ENCODE results near the gene ZMAT5.

The ZMAT5 gene

GRCh38 chr22:29806196-29806595 is 39.4 kb upstream of the ZMAT5 start:
- no peak overlapping the region for H3K4me2 ChIP-seq (ENCODE audit: low read depth, low read length)

GRCh38 chr22:29804985-29805384 is 38.2 kb upstream of the ZMAT5 start:
- no peak overlapping the region for H2AFZ ChIP-seq (ENCODE audit: low read length)
- H3K4me1 ChIP-seq (ENCODE audit: low read length), result no peaks in the 10 kb centered on the region
- no peaks in the 10 kb centered on the region for H3K9me2 ChIP-seq (replicated peaks; ENCODE audit: insufficient read depth, low read length)
- H3F3A ChIP-seq (ENCODE audit: insufficient read depth, low read length), result no peaks in the 10 kb centered on the region
- no peak for DNase-seq
- no peak overlapping the region for H3K27ac ChIP-seq (ENCODE audit: low read length)
- H3K9me3 ChIP-seq (replicated peaks; ENCODE audit: insufficient read depth, low read length), result no peaks in the 10 kb centered on the region
- TF ChIP-seq EZH2 (optimal IDR thresholded peaks at IDR 0.05; ENCODE audit: low read depth, low read length), result no peak
- TF ChIP-seq EZH2phosphoT487 (IDR thresholded peaks at IDR 0.05; ENCODE audit: low read length), result no peak
- no peak for TF ChIP-seq CTCF (IDR thresholded peaks at IDR 0.05; ENCODE audit: low read length)
- no peak overlapping the region for H3K9ac ChIP-seq (ENCODE audit: low read length)
- no peaks in the 10 kb centered on the region for H4K20me1 ChIP-seq (ENCODE audit: insufficient read depth, low read length)
- H3K4me3 ChIP-seq (ENCODE audit: low read length), result no peak overlapping the region
- no peaks in the 10 kb centered on the region for H3K79me2 ChIP-seq (ENCODE audit: low read length)
- H3K4me2 ChIP-seq (ENCODE audit: low read depth, low read length), result no peak overlapping the region
- peaks cover 3% of the 10 kb centered on the region for H3K36me3 ChIP-seq (replicated peaks; ENCODE audit: insufficient read depth, low read length)
- H3K27me3 ChIP-seq (replicated peaks; ENCODE audit: insufficient read depth, low read length), result no peaks in the 10 kb centered on the region

More at GRCh38 chr22:29806196-29806595, 39.4 kb upstream of the ZMAT5 start:
- Histone ChIP-seq H3K36me3 (replicated peaks; ENCODE audit: insufficient read depth, low read length) (peaks cover 3% of the 10 kb centered on the region), H3F3A (ENCODE audit: insufficient read depth, low read length) (no peaks in the 10 kb centered on the region), H2AFZ (ENCODE audit: low read length) (no peak overlapping the region), H3K9ac (ENCODE audit: low read length) (no peak overlapping the region), H4K20me1 (ENCODE audit: insufficient read depth, low read length) (no peaks in the 10 kb centered on the region), H3K9me2 (replicated peaks; ENCODE audit: insufficient read depth, low read length) (no peaks in the 10 kb centered on the region), H3K4me1 (ENCODE audit: low read length) (no peaks in the 10 kb centered on the region), H3K27ac (ENCODE audit: low read length) (no peak overlapping the region), H3K9me3 (replicated peaks; ENCODE audit: insufficient read depth, low read length) (no peaks in the 10 kb centered on the region), H3K27me3 (replicated peaks; ENCODE audit: insufficient read depth, low read length) (no peaks in the 10 kb centered on the region), H3K4me3 (ENCODE audit: low read length) (no peak overlapping the region), H3K79me2 (ENCODE audit: low read length) (no peaks in the 10 kb centered on the region)
- no peak for DNase-seq
- no peak for TF ChIP-seq EZH2 (optimal IDR thresholded peaks at IDR 0.05; ENCODE audit: low read depth, low read length)
- TF ChIP-seq EZH2phosphoT487 (IDR thresholded peaks at IDR 0.05; ENCODE audit: low read length), result no peak
- TF ChIP-seq CTCF (IDR thresholded peaks at IDR 0.05; ENCODE audit: low read length), result no peak

GRCh38 chr22:29803190-29803589 is 36.4 kb upstream of the ZMAT5 start:
- no peaks in the 10 kb centered on the region for H3K4me1 ChIP-seq (ENCODE audit: low read length)
- H3K9me2 ChIP-seq (replicated peaks; ENCODE audit: insufficient read depth, low read length), result no peaks in the 10 kb centered on the region
- no peak overlapping the region for H2AFZ ChIP-seq (ENCODE audit: low read length)
- H3K36me3 ChIP-seq (replicated peaks; ENCODE audit: insufficient read depth, low read length), result peaks cover 3% of the 10 kb centered on the region
- H3F3A ChIP-seq (ENCODE audit: insufficient read depth, low read length), result no peaks in the 10 kb centered on the region
- H3K27me3 ChIP-seq (replicated peaks; ENCODE audit: insufficient read depth, low read length), result no peaks in the 10 kb centered on the region
- no peak for DNase-seq
- no peak overlapping the region for H3K4me3 ChIP-seq (ENCODE audit: low read length)
- no peak overlapping the region for H3K27ac ChIP-seq (ENCODE audit: low read length)
- no peak for TF ChIP-seq CTCF (IDR thresholded peaks at IDR 0.05; ENCODE audit: low read length)
- no peak for TF ChIP-seq EZH2 (optimal IDR thresholded peaks at IDR 0.05; ENCODE audit: low read depth, low read length)
- TF ChIP-seq EZH2phosphoT487 (IDR thresholded peaks at IDR 0.05; ENCODE audit: low read length), result no peak
- no peaks in the 10 kb centered on the region for H3K79me2 ChIP-seq (ENCODE audit: low read length)
- no peak overlapping the region for H3K9ac ChIP-seq (ENCODE audit: low read length)
- H3K9me3 ChIP-seq (replicated peaks; ENCODE audit: insufficient read depth, low read length), result no peaks in the 10 kb centered on the region
- H3K4me2 ChIP-seq (ENCODE audit: low read depth, low read length), result no peak overlapping the region
- no peaks in the 10 kb centered on the region for H4K20me1 ChIP-seq (ENCODE audit: insufficient read depth, low read length)

All from MM.1S (cell line).